Keratinocyte (primary cell): ENCODE results near the gene GFRA4. TPM values are rescaled to one million over a fixed set of nuclear protein-coding genes. Genes with fewer than 3 reads are reported as not detected.

ENCODE experiments used
- DNase-seq: peaks from one replicate; pipeline ENCODE4 v3.0.0-alpha.2; 2011; ENCODE audit warnings: low read depth, missing footprints, low spot score
- FAIRE-seq: peaks from 2 replicates; lab custom pipeline; 2011; peaks lifted over from hg19 to GRCh38; lab: Jason Lieb, UNC
- H2AFZ ChIP-seq: 2 replicates; pipeline ENCODE4 v1.6.0; 2012; ENCODE audit warnings: low read length, control low read depth, inconsistent platforms; ENCODE audit not compliant: control insufficient read depth
- H3K27ac ChIP-seq: 2 replicates; pipeline ENCODE4 v1.5.1; 2011; ENCODE audit warnings: low read length; ENCODE audit not compliant: control insufficient read depth, insufficient read depth
- H3K27me3 ChIP-seq: 3 replicates; pipeline ENCODE4 v1.6.0; 2011; ENCODE audit warnings: low read length; ENCODE audit not compliant: control insufficient read depth, insufficient read depth; ENCODE audit errors: extremely low read depth
- H3K36me3 ChIP-seq, 2 experiments: 2 replicates in 1 of 2; 3 replicates in 1 of 2; pipeline ENCODE4 v1.5.1; 2011; ENCODE audit warnings: low read length in 2 of 2, mild to moderate bottlenecking in 1 of 2; ENCODE audit not compliant: control insufficient read depth in 2 of 2, insufficient read depth in 2 of 2; ENCODE audit errors: extremely low read depth in 1 of 2
- H3K4me1 ChIP-seq: 3 replicates; pipeline ENCODE4 v1.5.1; 2011; ENCODE audit warnings: low read length; ENCODE audit not compliant: control insufficient read depth, insufficient read depth; ENCODE audit errors: extremely low read depth
- H3K4me2 ChIP-seq: 3 replicates; pipeline ENCODE4 v1.6.0; 2011; ENCODE audit warnings: low read depth, low read length; ENCODE audit not compliant: control insufficient read depth, insufficient read depth; ENCODE audit errors: extremely low read depth
- H3K4me3 ChIP-seq, 3 experiments: fragments of 200-600 bp in 1 of 3; sonication (generic) in 1 of 3; 2 replicates in 2 of 3; 3 replicates in 1 of 3; pipeline ENCODE4 v1.5.1; 2011 to 2016; ENCODE audit warnings: low read length in 3 of 3, mild to moderate bottlenecking in 3 of 3, control low read depth in 2 of 3, inconsistent platforms in 1 of 3, low read depth in 1 of 3, mixed read lengths in 1 of 3, mixed run types in 1 of 3, moderate library complexity in 1 of 3; ENCODE audit not compliant: control insufficient read depth in 2 of 3, insufficient read depth in 2 of 3; ENCODE audit errors: extremely low read depth in 1 of 3
- H3K79me2 ChIP-seq: 2 replicates; pipeline ENCODE4 v1.6.0; 2012; ENCODE audit warnings: low read length; ENCODE audit not compliant: control insufficient read depth, insufficient read depth
- H3K9ac ChIP-seq: 3 replicates; pipeline ENCODE4 v1.6.0; 2011; ENCODE audit warnings: low read length; ENCODE audit not compliant: control insufficient read depth, insufficient read depth; ENCODE audit errors: extremely low read depth
- H3K9me1 ChIP-seq: 3 replicates; pipeline ENCODE4 v1.6.0; 2011; ENCODE audit warnings: low read length; ENCODE audit not compliant: control insufficient read depth, insufficient read depth; ENCODE audit errors: extremely low read depth
- H3K9me3 ChIP-seq: 2 replicates; pipeline ENCODE4 v1.5.1; 2012; ENCODE audit warnings: low read depth, low read length; ENCODE audit not compliant: control insufficient read depth
- H4K20me1 ChIP-seq: 3 replicates; pipeline ENCODE4 v1.6.0; 2011; ENCODE audit warnings: low read length; ENCODE audit not compliant: control insufficient read depth, insufficient read depth; ENCODE audit errors: extremely low read depth
- CTCF ChIP-seq, 3 experiments: IDR thresholded peaks in 1 of 3; conservative IDR thresholded peaks in 1 of 3; optimal IDR thresholded peaks in 1 of 3; 2 replicates in 2 of 3; 3 replicates in 1 of 3; pipeline versions ENCODE3 to v1.5.1; 2011; ENCODE audit warnings: low read length in 3 of 3, mild to moderate bottlenecking in 3 of 3, moderate library complexity in 2 of 3, control low read depth in 1 of 3, inconsistent platforms in 1 of 3; ENCODE audit not compliant: insufficient read depth in 2 of 3; ENCODE audit errors: extremely low read depth in 1 of 3
- EZH2 ChIP-seq: IDR thresholded peaks from one replicate; pipeline ENCODE4 v1.6.1; 2012; ENCODE audit warnings: inconsistent platforms, mild to moderate bottlenecking, low read length, moderate library complexity
- dilution Hi-C: fragments of 300-500 bp; cut with MboI; formaldehyde crosslinking; loops from one replicate; pipeline ENCODE4 v1.7.0; 2020; ENCODE audit warnings: low sequenced_read_pairs; ENCODE audit not compliant: extremely low pct_ligation_motif_present
- polyA plus RNA-seq, 5 experiments: library from polyadenylated mRNA; depleted of rRNA in 3 of 5; stranded (reverse) in 3 of 5; stranded (forward) in 1 of 5; unstranded in 1 of 5; fragments of >200 nt; gene quantifications; 1 replicate in 1 of 5; 2 replicates in 3 of 5; 3 replicates in 1 of 5; pipeline versions ENCODE4 v1.2.1 to v1.2.3, GENCODE V29; 2011 to 2012; ENCODE audit warnings: missing spikeins in 2 of 5, low read depth in 1 of 5, low replicate concordance in 1 of 5

GFRA4 gene
- polyA plus RNA-seq, 1 donor (not counting 4 experiments of a cell fraction or from before 2014, with no cell fraction given): not detected

GRCh38 chr20:3635346-3635745 lies 27.9 kb downstream of the GFRA4 start:
- Histone ChIP-seq H3K4me2 (no peak overlapping the region), H3K27ac (no peak overlapping the region), H3K36me3 (peaks cover 2 to 4% of the 10 kb centered on the region in 2 experiments), H4K20me1 (no peaks in the 10 kb centered on the region), H3K4me1 (no peaks in the 10 kb centered on the region), H3K9me1 (no peaks in the 10 kb centered on the region), H3K79me2 (no peaks in the 10 kb centered on the region), H3K9ac (no peak overlapping the region), H2AFZ (no peak overlapping the region), H3K27me3 (no peaks in the 10 kb centered on the region), H3K4me3 (no peak overlapping the region), H3K9me3 (no peaks in the 10 kb centered on the region)
- no peak for TF ChIP-seq CTCF (optimal IDR thresholded peaks at IDR 0.05 in 1 of 3, IDR thresholded peaks at IDR 0.05 in 1 of 3, conservative IDR thresholded peaks at IDR 0.05 in 1 of 3; ENCODE audit: extremely low read depth in 1 of 3, insufficient read depth in 2 of 3, low read length in 3 of 3)
- TF ChIP-seq EZH2: no peak
- FAIRE-seq: no peak
- no peak for DNase-seq
- dilution Hi-C loops: no loop called here

GRCh38 chr20:3633913-3634478 lies 29.2 kb downstream of the GFRA4 start:
- H3K4me2 ChIP-seq: no peak overlapping the region
- H4K20me1 ChIP-seq: no peaks in the 10 kb centered on the region
- H3K27ac ChIP-seq: no peak overlapping the region
- H3K36me3 ChIP-seq: peaks cover 4% of the 10 kb centered on the region in 2 experiments
- no peak for DNase-seq
- H3K9me1 ChIP-seq: peaks cover 4% of the 10 kb centered on the region
- H3K4me3 ChIP-seq: no peak overlapping the region
- H2AFZ ChIP-seq: no peak overlapping the region
- no peaks in the 10 kb centered on the region for H3K9me3 ChIP-seq
- dilution Hi-C loops: no loop called here
- H3K9ac ChIP-seq: no peak overlapping the region
- H3K27me3 ChIP-seq: no peaks in the 10 kb centered on the region
- H3K4me1 ChIP-seq: no peaks in the 10 kb centered on the region
- H3K79me2 ChIP-seq: no peaks in the 10 kb centered on the region
- no peak for FAIRE-seq
- TF ChIP-seq EZH2 (no peak), CTCF (optimal IDR thresholded peaks at IDR 0.05 in 1 of 3, IDR thresholded peaks at IDR 0.05 in 1 of 3, conservative IDR thresholded peaks at IDR 0.05 in 1 of 3; ENCODE audit: extremely low read depth in 1 of 3, insufficient read depth in 2 of 3, low read length in 3 of 3) (no peak)
